ENCODE data around the gene ZNF85.

The ZNF85 gene

GRCh38 chr19:20923077-20923871 lies at the start of gene ZNF85:
TSS of gene ZNF85 (plus strand) at chr19:20923251. CDS start at chr19:20923401, 150 bp downstream.
- H3K27ac ChIP-seq: peak within 1 kb of the TSS; percentile 85 to 92
- intact Hi-C loops (cut with DNase I; ENCODE audit: low total_unique reads): no loop called here

GRCh38 chr19:20879501-20879900 lies 43.5 kb upstream of the ZNF85 start:
- no peak for TF ChIP-seq CTCF (IDR thresholded peaks at IDR 0.05)
- Histone ChIP-seq H3K27ac (no peak overlapping the region), H3K36me3 (no peaks in the 10 kb centered on the region), H3K4me3 (no peak overlapping the region), H3K9me3 (peaks cover 0 to 20% (median 8%) of the 10 kb centered on the region in 3 donors), H3K27me3 (no peaks in the 10 kb centered on the region), H3K4me1 (no peaks in the 10 kb centered on the region)
- DNase-seq: no peak
- intact Hi-C loops (cut with DNase I; ENCODE audit: low total_unique reads): no loop called here

More at GRCh38 chr19:20923077-20923871, at the start of gene ZNF85:
- H3K9me3 ChIP-seq: no peaks in the 10 kb centered on the region
- no peak for TF ChIP-seq CTCF (IDR thresholded peaks at IDR 0.05)
- H3K36me3 ChIP-seq: peaks cover 0 to 3% (median 0%) of the 10 kb centered on the region in 3 donors
- H3K4me1 ChIP-seq: peaks cover 0 to 13% (median 1%) of the 10 kb centered on the region in 4 donors
- H3K4me3 ChIP-seq: peak within 1 kb of the TSS; percentile 74 to 80
- no peaks in the 10 kb centered on the region for H3K27me3 ChIP-seq
- peak; percentile 92 to 94 for DNase-seq

- intact Hi-C loops (cut with DNase I; ENCODE audit: low total_unique reads): no loop called here
- Histone ChIP-seq H3K4me1 (no peaks in the 10 kb centered on the region), H3K9me3 (peaks cover 0 to 6% (median 0%) of the 10 kb centered on the region in 3 donors), H3K27ac (no peak overlapping the region), H3K36me3 (no peaks in the 10 kb centered on the region), H3K27me3 (no peaks in the 10 kb centered on the region), H3K4me3 (no peak overlapping the region)
- DNase-seq: no peak
- TF ChIP-seq CTCF (IDR thresholded peaks at IDR 0.05): no peak
These were observed 10.1 kb upstream of the ZNF85 start for GRCh38 chr19:20912973-20913372.

GRCh38 chr19:20925481-20925880 lies 2.4 kb downstream of the ZNF85 start:
- Histone ChIP-seq H3K27ac (no peak overlapping the region), H3K9me3 (no peaks in the 10 kb centered on the region), H3K36me3 (peaks cover 0 to 8% (median 0%) of the 10 kb centered on the region in 3 donors), H3K4me1 (peaks cover 0 to 13% (median 1%) of the 10 kb centered on the region in 4 donors), H3K27me3 (no peaks in the 10 kb centered on the region), H3K4me3 (no peak overlapping the region)
- DNase-seq: no peak
- intact Hi-C loops (cut with DNase I; ENCODE audit: low total_unique reads): no loop called here
- TF ChIP-seq CTCF (IDR thresholded peaks at IDR 0.05): no peak

- Histone ChIP-seq H3K27me3 (no peaks in the 10 kb centered on the region), H3K36me3 (peaks cover 0 to 8% (median 3%) of the 10 kb centered on the region in 3 donors), H3K4me1 (peaks cover 0 to 13% (median 1%) of the 10 kb centered on the region in 4 donors), H3K4me3 (no peak overlapping the region), H3K9me3 (no peaks in the 10 kb centered on the region), H3K27ac (no peak overlapping the region)
- no peak for DNase-seq
- intact Hi-C loops (cut with DNase I; ENCODE audit: low total_unique reads): no loop called here
- no peak for TF ChIP-seq CTCF (IDR thresholded peaks at IDR 0.05)
These were observed 3.7 kb downstream of the ZNF85 start for GRCh38 chr19:20926796-20927195.
